HG03442 (cell line): ENCODE results near the gene MBL2.

Experiments
- ATAC-seq: cut with Tn5 transposase; IDR thresholded peaks from one replicate; pipeline ENCODE4 v1.9.1; 2021; ENCODE audit warnings: mild to moderate bottlenecking, moderate library complexity; ENCODE audit not compliant: unreplicated experiment

MBL2 gene

GRCh38 chr10:52772623-52773022 lies at the start of gene MBL2:
Gene MBL2 (minus strand): TSS chr10:52772784. CDS start chr10:52771635, 1,149 bp downstream.
- no peak for ATAC-seq

- ATAC-seq = no peak
These were observed 47.7 kb upstream of the MBL2 start for GRCh38 chr10:52820309-52820708.

GRCh38 chr10:52818019-52818418 lies 45.4 kb upstream of the MBL2 start:
- ATAC-seq = peak; percentile 90

DNA sequence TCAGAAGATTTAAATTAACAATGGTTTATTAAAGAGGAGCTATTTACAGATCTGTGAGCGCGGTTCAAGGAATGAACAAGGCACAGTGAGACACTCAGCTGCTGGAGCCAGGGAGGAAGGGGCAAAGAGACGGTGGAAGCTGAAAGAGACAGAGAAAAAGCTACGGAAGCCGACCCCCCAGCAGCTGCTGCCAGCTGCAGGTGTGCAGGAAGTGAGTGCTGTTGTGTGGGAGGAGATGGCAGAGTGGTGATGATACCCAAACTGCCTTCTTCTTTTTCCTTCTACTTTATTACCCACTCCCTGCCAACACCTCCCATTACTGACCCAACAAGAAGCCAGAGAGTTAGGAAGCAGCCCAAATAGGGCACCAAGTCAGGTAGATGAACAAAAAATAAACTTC lies 41.9 kb upstream of the MBL2 start:
- peak; percentile 29 for ATAC-seq

- ATAC-seq = no peak
These were observed 39.2 kb upstream of the MBL2 start for GRCh38 chr10:52811776-52812175.

DNA sequence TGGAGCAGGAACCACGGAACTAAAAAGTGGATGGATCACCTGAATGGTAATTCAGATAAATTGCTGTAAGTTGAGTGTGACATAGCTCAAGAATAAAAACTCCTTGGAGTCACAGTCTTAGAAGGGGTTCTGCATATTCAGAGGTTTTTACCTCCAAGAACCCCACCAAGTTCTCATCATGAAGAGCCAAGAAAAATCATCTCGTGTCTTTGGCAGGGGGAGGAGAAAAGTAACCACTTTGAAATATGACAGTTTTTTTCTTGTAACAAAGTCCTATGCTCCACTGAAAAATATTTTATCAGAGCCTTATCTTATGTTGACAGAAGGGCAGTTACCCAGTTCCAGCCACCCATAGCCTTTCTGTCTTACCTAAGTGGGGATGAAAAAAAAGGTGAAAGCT lies 38.2 kb upstream of the MBL2 start:
- no peak for ATAC-seq

GRCh38 chr10:52807803-52808202 lies 35.2 kb upstream of the MBL2 start:
- peak; percentile 52 for ATAC-seq

DNA sequence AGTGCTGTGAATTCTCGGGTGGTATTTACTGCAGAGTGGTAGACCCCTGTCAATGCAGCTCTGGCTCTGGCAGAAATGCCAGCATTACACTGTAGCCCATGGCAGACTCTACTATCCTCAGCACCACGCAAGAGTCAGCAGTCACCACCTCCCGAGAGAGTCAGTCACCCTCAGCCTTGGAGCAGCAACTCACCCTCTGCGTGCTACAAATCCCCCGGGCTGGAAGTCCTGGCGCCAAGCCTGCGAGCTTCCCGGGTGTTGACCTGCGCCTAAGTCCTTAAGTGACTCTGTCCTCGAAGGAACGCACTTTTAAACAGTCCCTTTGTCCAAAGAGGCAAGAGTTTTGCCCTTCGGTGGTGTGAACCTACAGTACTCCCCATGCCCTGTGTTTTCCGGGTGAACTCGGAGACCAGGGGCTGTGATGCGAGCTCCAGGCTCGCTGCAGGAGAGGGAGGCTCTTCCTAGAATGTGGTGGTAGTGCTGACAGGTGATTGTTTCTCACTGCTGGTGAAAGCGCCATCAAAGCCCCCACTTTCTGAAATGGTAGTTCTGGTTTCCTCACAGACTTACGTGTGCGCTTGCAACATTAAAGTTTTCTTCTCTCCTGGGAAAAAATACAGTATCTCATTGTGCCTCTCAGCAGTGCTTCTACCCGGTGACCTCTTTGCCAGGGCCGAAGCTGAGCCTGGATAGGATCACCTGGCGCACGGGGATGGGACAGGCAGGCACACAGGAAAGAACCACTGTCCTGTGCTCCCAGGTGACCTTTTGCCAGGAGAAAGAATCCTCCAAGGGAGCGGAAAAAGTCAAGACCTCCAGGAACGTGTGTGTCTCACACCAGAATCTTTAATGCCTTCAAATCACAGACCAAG lies 33.1 kb upstream of the MBL2 start:
- no peak for ATAC-seq

DNA sequence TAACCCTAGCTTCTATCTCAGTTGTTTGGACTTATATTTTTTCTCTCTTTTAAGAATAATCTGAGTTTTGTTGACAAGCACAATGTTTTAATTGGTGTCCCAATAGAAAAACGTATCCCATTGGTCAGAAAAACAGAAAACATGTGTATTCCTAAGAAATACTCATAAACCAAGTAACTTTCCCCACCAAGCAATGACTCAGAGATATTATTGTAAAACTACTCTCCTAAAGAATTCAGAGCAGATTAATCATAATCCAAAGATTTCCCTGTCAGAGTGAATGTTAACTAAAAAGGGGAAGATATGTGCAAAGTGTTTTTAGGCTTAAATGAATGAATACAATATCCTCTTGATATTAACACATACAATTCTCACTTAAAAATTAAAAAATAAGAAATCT lies 29.4 kb upstream of the MBL2 start:
- ATAC-seq = no peak

DNA sequence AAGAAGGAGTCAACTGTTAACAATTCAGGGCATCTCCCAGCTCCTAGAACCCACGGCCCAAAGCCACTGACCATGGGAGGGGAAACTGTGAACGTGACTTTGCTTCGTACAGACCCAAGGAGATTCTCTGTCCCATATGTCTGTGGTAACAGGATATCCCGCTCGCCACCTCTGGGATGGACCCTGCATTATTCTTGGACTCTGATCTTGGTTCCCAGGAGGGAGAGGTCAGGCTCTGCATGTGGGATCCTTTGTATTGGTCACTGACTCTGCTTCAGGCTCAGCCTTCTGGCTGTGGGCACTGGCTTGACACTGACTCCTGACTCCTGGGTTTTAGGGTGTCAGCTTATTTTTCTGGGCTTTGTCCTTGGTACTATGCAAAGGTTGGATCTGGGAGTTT lies 13.5 kb upstream of the MBL2 start:
- ATAC-seq = no peak

- no peak for ATAC-seq
These were observed 12.8 kb upstream of the MBL2 start for GRCh38 chr10:52785418-52785817.

- ATAC-seq = no peak
These were observed 11.1 kb upstream of the MBL2 start for GRCh38 chr10:52783726-52784125.

DNA sequence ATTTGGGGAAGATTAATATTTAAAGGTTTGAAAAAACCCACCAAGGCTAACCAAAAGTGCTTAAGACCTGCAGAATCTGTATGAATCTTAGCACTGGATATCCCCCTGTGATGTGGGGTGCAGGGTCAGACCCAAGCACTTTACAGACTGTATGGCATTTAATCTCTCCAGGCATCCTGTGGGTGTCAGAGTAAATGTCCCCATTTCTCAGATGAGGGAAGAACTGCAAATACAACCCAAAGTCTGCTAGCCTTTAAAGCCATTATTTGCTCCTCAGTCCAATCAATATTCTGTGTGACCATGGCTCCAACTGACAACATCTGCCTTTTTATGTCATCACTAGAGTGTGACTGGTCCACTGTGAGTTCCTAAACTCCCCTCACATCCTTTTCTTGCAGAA lies 10.0 kb upstream of the MBL2 start:
- ATAC-seq = no peak

- ATAC-seq = peak; percentile 11
These were observed 8.0 kb upstream of the MBL2 start for GRCh38 chr10:52780391-52781155.

- ATAC-seq = peak; percentile 94
These were observed 7.2 kb upstream of the MBL2 start for GRCh38 chr10:52779541-52780390.

DNA sequence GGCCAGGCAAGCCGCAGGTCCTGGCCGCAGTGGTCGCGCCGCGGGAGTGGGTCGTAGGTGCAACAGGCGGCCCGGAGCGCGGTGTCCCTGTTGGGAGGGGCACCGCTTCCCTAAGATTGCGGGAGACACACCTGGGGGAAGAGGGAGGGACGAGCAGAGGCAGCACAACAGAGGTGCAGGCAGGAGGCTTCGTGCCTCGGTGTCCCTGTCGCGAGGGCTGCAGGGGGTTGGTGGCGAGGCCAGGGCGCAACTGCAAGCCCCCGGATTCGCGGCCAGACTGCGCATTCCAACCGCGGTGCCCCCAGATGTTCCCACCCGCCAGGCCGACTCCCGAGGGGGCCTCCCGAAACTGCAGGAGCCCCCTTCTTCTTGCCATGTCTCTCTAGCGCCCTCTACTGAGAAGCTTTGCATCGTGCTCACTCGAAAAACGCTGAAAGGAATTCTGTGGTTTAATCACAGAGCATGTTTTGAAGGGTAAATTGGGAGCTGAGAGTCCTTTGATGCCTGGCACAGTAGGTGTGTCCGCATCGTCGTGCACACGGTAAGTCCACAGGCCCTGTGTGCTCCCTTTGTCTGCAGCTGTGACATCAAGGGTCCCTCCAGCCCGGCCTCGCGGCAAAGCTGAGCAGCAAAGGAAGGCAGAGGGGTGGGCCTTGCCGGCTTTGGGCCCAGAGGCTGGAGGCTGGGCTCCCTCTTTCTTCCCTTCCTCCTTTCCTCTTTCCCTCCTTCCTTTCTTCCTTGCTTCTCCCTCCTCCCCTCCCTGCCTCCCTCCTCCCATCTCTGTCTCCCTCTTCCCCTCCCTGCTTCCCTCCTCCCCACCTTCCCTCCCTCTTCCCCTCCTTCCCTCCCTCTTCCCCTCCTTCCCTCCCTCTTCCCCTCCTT lies 6.2 kb upstream of the MBL2 start:
- no peak for ATAC-seq

- no peak for ATAC-seq
These were observed 4.8 kb upstream of the MBL2 start for GRCh38 chr10:52777414-52777813.

GRCh38 chr10:52776471-52776903 lies 3.9 kb upstream of the MBL2 start:
- no peak for ATAC-seq

DNA sequence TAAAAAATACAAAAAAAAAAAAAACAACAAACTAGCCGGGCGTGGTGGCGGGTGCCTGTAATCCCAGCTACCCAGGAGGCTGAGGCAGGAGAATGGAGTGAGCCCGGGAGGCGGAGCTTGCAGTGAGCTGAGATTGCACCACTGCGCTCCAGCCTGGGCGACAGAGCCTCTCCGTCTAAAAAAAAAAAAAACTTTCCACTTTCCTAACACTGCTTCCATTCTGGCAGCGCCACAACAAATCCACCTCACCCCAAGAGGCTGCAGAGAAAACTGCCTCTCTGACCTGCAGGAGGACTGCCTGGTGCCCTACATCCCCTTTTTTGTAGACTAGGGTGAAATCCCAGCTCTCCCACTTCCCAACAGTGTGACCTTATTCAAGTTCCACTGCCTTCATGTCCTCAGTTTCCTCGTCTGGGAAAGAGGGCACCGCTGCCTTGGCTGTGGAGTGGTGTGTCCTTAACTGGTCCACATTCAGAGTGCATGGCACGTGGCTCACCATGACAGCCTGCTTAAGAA lies 2.6 kb upstream of the MBL2 start:
- ATAC-seq = no peak

GRCh38 chr10:52774600-52775106 lies 2.1 kb upstream of the MBL2 start:
- ATAC-seq = no peak
